ENCODE measurements around the gene IL1RAPL1.

DNA sequence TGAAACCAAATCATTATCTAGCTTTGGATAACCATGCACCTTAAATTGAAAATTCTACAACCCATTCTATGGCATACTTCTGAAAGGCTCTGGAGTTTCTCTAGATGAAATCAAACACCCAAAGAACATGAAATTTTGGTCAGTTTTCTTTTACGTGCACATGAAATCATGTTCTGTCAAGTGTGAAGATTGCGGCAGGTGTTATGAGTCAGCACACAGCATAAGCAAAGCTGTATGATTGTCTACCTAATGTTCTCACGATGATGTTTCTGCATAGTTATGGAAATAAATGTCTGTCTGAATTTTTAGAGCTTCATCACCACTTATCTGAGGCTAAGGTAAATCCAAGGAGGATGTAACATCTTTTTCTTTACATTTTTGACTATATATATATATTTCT is 495.3 kb downstream of the IL1RAPL1 start:
- TF ChIP-seq, protein P1, sequence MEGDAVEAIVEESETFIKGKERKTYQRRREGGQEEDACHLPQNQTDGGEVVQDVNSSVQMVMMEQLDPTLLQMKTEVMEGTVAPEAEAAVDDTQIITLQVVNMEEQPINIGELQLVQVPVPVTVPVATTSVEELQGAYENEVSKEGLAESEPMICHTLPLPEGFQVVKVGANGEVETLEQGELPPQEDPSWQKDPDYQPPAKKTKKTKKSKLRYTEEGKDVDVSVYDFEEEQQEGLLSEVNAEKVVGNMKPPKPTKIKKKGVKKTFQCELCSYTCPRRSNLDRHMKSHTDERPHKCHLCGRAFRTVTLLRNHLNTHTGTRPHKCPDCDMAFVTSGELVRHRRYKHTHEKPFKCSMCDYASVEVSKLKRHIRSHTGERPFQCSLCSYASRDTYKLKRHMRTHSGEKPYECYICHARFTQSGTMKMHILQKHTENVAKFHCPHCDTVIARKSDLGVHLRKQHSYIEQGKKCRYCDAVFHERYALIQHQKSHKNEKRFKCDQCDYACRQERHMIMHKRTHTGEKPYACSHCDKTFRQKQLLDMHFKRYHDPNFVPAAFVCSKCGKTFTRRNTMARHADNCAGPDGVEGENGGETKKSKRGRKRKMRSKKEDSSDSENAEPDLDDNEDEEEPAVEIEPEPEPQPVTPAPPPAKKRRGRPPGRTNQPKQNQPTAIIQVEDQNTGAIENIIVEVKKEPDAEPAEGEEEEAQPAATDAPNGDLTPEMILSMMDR (IDR thresholded peaks at IDR 0.05), result no peak
- TF ChIP-seq POLR2A (IDR thresholded peaks at IDR 0.05), result no peak

Measured in tibial nerve (tissue), 3 donors.